AG04449 (cell line): ENCODE measurements around the gene PEAK1.

Source experiments
- CTCF ChIA-PET: fragments of 350-600 bp; formaldehyde crosslinking; extraction: SDS; loops from one replicate; lab custom pipeline; 2021; ENCODE audit warnings: antibody characterized with exemption; lab: Yijun Ruan, JAX
- POLR2A ChIA-PET: fragments of 400-600, 350-600 bp; formaldehyde crosslinking; extraction: SDS; loops from one replicate; lab custom pipeline; 2020; ENCODE audit warnings: antibody characterized with exemption, inconsistent platforms; lab: Yijun Ruan, JAX
- DNase-seq: peaks from one replicate; pipeline ENCODE4 v3.0.0-alpha.2; 2010; ENCODE audit warnings: low read depth, low spot score
- H3K4me3 ChIP-seq: 2 replicates; pipeline ENCODE4 v1.5.1; 2011; ENCODE audit warnings: low read depth, mild to moderate bottlenecking, control low read depth, low read length
- TF ChIP-seq, protein P1 (sequence below): IDR thresholded peaks from one replicate; pipeline ENCODE4 v1.5.1; 2011; ENCODE audit warnings: mild to moderate bottlenecking, moderate library complexity, low read length, control low read depth, inconsistent platforms; ENCODE audit not compliant: insufficient read depth; ENCODE audit errors: missing control alignments

PEAK1 gene

DNA sequence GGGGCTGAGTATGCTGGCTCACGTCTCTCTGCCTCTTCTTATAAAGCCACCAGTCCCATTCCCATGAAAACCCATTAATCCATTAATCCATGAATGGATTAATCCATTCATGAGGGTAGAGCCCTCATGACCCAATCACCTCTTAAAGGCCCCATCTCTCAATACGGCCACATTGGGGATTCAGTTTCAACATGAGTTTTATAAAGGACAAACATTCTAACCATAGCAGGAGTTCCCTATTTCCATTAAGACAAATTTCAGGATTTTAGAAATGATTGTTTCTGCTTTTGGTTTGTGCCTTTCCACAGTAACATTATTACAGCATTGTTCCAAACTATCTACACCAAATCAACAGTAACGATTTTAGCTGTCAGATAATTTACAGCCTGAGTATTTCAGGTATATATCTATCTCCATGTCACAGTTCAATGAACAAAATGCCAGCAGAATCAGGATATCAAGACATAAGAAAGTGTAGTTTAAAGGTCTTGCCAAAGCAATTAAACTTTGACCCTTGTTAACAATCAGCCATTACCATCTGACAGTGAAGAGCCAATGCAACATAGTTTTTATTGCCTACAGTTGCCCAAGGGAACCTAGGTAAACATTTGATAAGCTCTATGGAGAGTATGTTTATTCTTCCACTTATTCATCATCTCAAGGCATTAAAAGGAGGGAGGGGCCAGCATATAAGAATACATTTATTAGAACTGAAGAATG, 352.8 kb downstream of the PEAK1 start:
- ChIA-PET POLR2A (no interaction called here), CTCF (interaction anchor here (1.1 to 1.8 kb wide), 3 partner anchors 40 to 477 kb away, joined by 3 to 6 read pairs (median 4); no protein-coding TSS in a partner anchor)
- DNase-seq, result no peak
- TF ChIP-seq, protein P1, sequence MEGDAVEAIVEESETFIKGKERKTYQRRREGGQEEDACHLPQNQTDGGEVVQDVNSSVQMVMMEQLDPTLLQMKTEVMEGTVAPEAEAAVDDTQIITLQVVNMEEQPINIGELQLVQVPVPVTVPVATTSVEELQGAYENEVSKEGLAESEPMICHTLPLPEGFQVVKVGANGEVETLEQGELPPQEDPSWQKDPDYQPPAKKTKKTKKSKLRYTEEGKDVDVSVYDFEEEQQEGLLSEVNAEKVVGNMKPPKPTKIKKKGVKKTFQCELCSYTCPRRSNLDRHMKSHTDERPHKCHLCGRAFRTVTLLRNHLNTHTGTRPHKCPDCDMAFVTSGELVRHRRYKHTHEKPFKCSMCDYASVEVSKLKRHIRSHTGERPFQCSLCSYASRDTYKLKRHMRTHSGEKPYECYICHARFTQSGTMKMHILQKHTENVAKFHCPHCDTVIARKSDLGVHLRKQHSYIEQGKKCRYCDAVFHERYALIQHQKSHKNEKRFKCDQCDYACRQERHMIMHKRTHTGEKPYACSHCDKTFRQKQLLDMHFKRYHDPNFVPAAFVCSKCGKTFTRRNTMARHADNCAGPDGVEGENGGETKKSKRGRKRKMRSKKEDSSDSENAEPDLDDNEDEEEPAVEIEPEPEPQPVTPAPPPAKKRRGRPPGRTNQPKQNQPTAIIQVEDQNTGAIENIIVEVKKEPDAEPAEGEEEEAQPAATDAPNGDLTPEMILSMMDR, result no peak
- no peak overlapping the region for H3K4me3 ChIP-seq

DNA sequence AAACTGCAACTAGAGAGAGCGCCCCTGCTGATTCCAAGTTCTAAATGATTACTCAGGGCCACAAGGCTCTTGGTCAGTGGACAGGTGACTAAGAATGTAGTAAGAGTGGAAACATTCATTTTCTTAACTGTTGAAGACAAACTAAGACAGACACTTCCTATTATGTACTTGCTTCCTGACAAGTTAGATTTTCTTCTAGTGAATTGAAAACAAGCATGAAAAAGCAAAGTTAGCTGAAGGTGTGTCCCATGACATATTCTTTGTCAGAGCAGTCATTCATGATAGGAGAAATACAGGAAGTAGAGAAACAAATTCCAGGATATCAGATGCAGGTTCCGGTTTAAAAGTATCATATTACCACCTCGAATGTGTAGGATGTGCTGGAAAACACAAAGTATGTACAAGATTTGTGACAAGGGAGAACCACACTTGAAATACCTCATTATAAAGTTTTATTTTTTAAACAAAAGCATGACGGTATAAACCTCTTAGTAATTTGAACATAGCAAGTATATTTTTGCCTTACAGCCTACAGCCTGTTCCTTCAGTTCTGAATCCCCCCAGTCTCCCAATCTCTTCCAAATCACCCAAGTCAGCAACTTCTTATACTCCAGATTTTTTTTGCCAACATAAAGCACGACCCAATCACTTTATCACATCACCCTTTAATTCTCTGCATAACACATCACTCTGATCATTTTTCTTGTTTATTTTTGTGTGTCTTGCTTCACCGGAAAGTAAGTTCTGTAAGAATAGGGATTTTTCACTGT, 355.2 kb downstream of the PEAK1 start:
- POLR2A ChIA-PET, result no interaction called here

DNA sequence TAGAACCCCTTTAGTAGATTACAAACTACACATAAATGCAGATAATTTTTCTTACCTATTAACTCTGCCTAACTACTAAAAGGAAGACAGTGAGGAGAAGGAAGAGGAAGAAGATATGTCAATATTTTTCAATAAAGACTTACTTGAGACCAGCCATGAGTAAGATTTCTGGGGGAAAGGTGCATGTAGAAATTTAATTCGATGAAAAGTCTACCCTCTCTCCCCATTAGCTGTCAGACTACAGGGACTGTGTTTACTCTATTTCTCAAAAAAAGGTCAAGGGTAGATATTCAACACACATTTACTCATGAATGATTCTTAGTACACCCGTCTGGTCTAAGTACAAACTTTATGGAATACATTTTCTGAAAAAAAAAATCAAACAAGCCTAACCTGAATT, 355.8 kb downstream of the PEAK1 start:
- no peak for DNase-seq
- ChIA-PET POLR2A (no interaction called here), CTCF (interaction anchor here (0.8 to 1.3 kb wide), 4 partner anchors 13 to 479 kb away, joined by 3 to 6 read pairs (median 4); no protein-coding TSS in a partner anchor)
- H3K4me3 ChIP-seq, result no peak overlapping the region
- TF ChIP-seq, protein P1, result no peak

More for the DNA sequence above, 355.2 kb downstream of the PEAK1 start:
- no peak for DNase-seq
- TF ChIP-seq, protein P1, result no peak
- H3K4me3 ChIP-seq, result no peak overlapping the region
- CTCF ChIA-PET, result interaction anchor here (0.8 to 1.3 kb wide), 3 partner anchors 14 to 479 kb away, joined by 3 to 6 read pairs (median 5); no protein-coding TSS in a partner anchor

DNA sequence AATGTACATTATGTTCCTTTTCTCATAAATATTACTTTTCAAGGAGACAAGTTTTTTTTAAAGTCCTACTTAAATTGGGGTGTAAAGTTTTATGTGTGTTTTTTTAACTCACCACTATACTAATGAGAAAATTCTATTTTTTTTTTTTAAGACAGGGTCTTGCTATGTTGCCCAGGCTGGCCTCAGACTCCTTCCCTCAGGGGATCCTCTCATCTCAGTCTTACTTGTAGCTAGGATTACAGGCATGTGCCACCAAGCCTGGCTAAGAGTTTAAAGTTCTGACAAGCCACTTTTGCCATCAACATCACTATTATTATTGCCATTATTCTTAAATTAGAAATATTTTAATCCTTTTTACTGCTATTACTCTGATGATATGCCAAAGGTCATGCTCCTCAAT, 356.7 kb downstream of the PEAK1 start:
- ChIA-PET CTCF (interaction anchor here (0.8 to 1.3 kb wide), 3 partner anchors 39 to 480 kb away, joined by 3 to 5 read pairs (median 3); no protein-coding TSS in a partner anchor), POLR2A (no interaction called here)
- no peak overlapping the region for H3K4me3 ChIP-seq
- TF ChIP-seq, protein P1, result no peak
- no peak for DNase-seq

DNA sequence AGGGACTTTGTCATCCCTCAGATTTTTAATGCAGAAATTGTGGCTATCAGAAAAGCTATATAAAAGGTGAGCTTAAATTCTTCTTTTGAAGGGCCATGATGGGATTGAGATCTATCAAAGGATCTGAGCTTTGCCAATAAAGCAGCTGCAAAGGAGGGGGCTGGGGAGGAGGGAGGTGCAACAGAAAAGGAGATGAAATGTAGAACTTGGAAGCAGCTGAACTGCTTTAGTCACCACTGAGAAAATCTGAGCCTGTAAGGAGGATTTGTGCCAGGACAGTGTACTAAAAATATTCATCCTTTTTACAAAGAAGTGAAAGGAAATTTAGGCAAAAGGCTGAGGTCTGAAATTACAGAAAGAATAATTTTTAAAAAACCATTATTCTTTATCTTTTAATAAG, 359.4 kb downstream of the PEAK1 start:
- H3K4me3 ChIP-seq, result no peak overlapping the region
- TF ChIP-seq, protein P1, result no peak
- DNase-seq, result no peak
- CTCF ChIA-PET, result interaction anchor here (1.0 to 7.3 kb wide), 6 partner anchors 9 to 483 kb away, joined by 3 to 41 read pairs (median 6); no protein-coding TSS in a partner anchor
- POLR2A ChIA-PET, result no interaction called here
